ENCODE measurements around the gene GNB3. TPM values are rescaled to one million over a fixed set of nuclear protein-coding genes. Genes with fewer than 3 reads are reported as not detected.

Gene GNB3
- total and polyA plus RNA-seq, 2 donors, result 0.14 to 1.3 TPM

- peaks cover 19 to 39% of the 10 kb centered on the region in 2 donors for H3K4me1 ChIP-seq (ENCODE audit: control insufficient read depth in 2 of 2, insufficient read depth in 2 of 2, low read length in 2 of 2)
- peak within 1 kb of the TSS; percentile 96 to 98 for H3K27ac ChIP-seq (ENCODE audit: low read depth in 1 of 2, low read length in 1 of 2)
- under 1% methylated on average over 37 of the region's 37 CpGs for whole genome bisulfite sequencing
- peaks cover 0 to 1% of the 10 kb centered on the region in 2 donors for H3K9me3 ChIP-seq (ENCODE audit: control insufficient read depth in 2 of 2, insufficient read depth in 1 of 2, low read length in 1 of 2)
- H3K36me3 ChIP-seq (ENCODE audit: control insufficient read depth in 2 of 2, insufficient read depth in 2 of 2, low read length in 1 of 2), result peaks cover 37 to 57% of the 10 kb centered on the region in 2 donors
- peak; percentile 89 to 98 (median 95) for DNase-seq (ENCODE audit: low read depth in 6 of 9, low spot score in 9 of 9)
- H3K4me3 ChIP-seq (ENCODE audit: low read length in 2 of 2), result peak within 1 kb of the TSS; percentile 81 to 90
- H3K27me3 ChIP-seq (ENCODE audit: control insufficient read depth in 2 of 2, insufficient read depth in 1 of 2, low read length in 1 of 2), result no peaks in the 10 kb centered on the region
These were observed 10.6 kb downstream of the GNB3 start, which contains the start of gene CDCA3 for GRCh38 chr12:6851153-6851920. Gene CDCA3, minus strand, starts transcription at chr12:6851286. Its CDS starts 334 bp downstream, at chr12:6850952.

GRCh38 chr12:6851921-6852650, 11.4 kb downstream of the GNB3 start, which contains the start of gene USP5:
Gene USP5, plus strand, starts transcription at chr12:6852150. Its CDS starts 30 bp downstream, at chr12:6852180.
- Histone ChIP-seq H3K36me3 (ENCODE audit: control insufficient read depth in 2 of 2, insufficient read depth in 2 of 2, low read length in 1 of 2) (peaks cover 36 to 57% of the 10 kb centered on the region in 2 donors), H3K27me3 (ENCODE audit: control insufficient read depth in 2 of 2, insufficient read depth in 1 of 2, low read length in 1 of 2) (no peaks in the 10 kb centered on the region), H3K4me3 (ENCODE audit: low read length in 2 of 2) (peak within 1 kb of the TSS; percentile 81 to 90), H3K9me3 (ENCODE audit: control insufficient read depth in 2 of 2, insufficient read depth in 1 of 2, low read length in 1 of 2) (peaks cover 0 to 1% of the 10 kb centered on the region in 2 donors), H3K27ac (ENCODE audit: low read depth in 1 of 2, low read length in 1 of 2) (peak within 1 kb of the TSS; percentile 96 to 98), H3K4me1 (ENCODE audit: control insufficient read depth in 2 of 2, insufficient read depth in 2 of 2, low read length in 2 of 2) (peaks cover 19 to 39% of the 10 kb centered on the region in 2 donors)
- peak; percentile 96 to 100 (median 99) for DNase-seq (ENCODE audit: low read depth in 6 of 9, low spot score in 9 of 9)
- WGBS, result under 1% methylated on average over 65 of the region's 65 CpGs

- Histone ChIP-seq H3K27ac (ENCODE audit: low read depth in 1 of 2, low read length in 1 of 2) (peak overlapping the region; percentile 81 to 85), H3K4me1 (ENCODE audit: control insufficient read depth in 2 of 2, insufficient read depth in 2 of 2, low read length in 2 of 2) (peaks cover 19 to 39% of the 10 kb centered on the region in 2 donors), H3K4me3 (ENCODE audit: low read length in 2 of 2) (peak overlapping the region; percentile 81 to 90), H3K27me3 (ENCODE audit: control insufficient read depth in 2 of 2, insufficient read depth in 1 of 2, low read length in 1 of 2) (no peaks in the 10 kb centered on the region), H3K36me3 (ENCODE audit: control insufficient read depth in 2 of 2, insufficient read depth in 2 of 2, low read length in 1 of 2) (peaks cover 37 to 58% of the 10 kb centered on the region in 2 donors), H3K9me3 (ENCODE audit: control insufficient read depth in 2 of 2, insufficient read depth in 1 of 2, low read length in 1 of 2) (peaks cover 0 to 1% of the 10 kb centered on the region in 2 donors)
- peak in 5 of 9 donors; percentile 30 to 69 (median 45) for DNase-seq (ENCODE audit: low read depth in 6 of 9, low spot score in 9 of 9)
- 4% methylated on average over 18 of the region's 18 CpGs for WGBS
These were observed 12.1 kb downstream of the GNB3 start for GRCh38 chr12:6852651-6853354.

GRCh38 chr12:6853626-6854025, 12.9 kb downstream of the GNB3 start:
- H3K27me3 ChIP-seq (ENCODE audit: control insufficient read depth in 2 of 2, insufficient read depth in 1 of 2, low read length in 1 of 2), result no peaks in the 10 kb centered on the region
- H3K9me3 ChIP-seq (ENCODE audit: control insufficient read depth in 2 of 2, insufficient read depth in 1 of 2, low read length in 1 of 2), result peaks cover 0 to 1% of the 10 kb centered on the region in 2 donors
- peaks cover 19 to 39% of the 10 kb centered on the region in 2 donors for H3K4me1 ChIP-seq (ENCODE audit: control insufficient read depth in 2 of 2, insufficient read depth in 2 of 2, low read length in 2 of 2)
- WGBS, result 45% methylated on average over 1 of the region's 1 CpG
- H3K36me3 ChIP-seq (ENCODE audit: control insufficient read depth in 2 of 2, insufficient read depth in 2 of 2, low read length in 1 of 2), result peaks cover 45 to 59% of the 10 kb centered on the region in 2 donors
- peak overlapping the region in 1 of 2 donors; percentile 5 for H3K27ac ChIP-seq (ENCODE audit: low read depth in 1 of 2, low read length in 1 of 2)
- no peak overlapping the region for H3K4me3 ChIP-seq (ENCODE audit: low read length in 2 of 2)
- DNase-seq (ENCODE audit: low read depth in 6 of 9, low spot score in 9 of 9), result no peak

GRCh38 chr12:6854036-6854435, 13.3 kb downstream of the GNB3 start:
- no peaks in the 10 kb centered on the region for H3K27me3 ChIP-seq (ENCODE audit: control insufficient read depth in 2 of 2, insufficient read depth in 1 of 2, low read length in 1 of 2)
- H3K4me3 ChIP-seq (ENCODE audit: low read length in 2 of 2), result no peak overlapping the region
- no peak for DNase-seq (ENCODE audit: low read depth in 6 of 9, low spot score in 9 of 9)
- H3K9me3 ChIP-seq (ENCODE audit: control insufficient read depth in 2 of 2, insufficient read depth in 1 of 2, low read length in 1 of 2), result peaks cover 0 to 1% of the 10 kb centered on the region in 2 donors
- peaks cover 19 to 36% of the 10 kb centered on the region in 2 donors for H3K4me1 ChIP-seq (ENCODE audit: control insufficient read depth in 2 of 2, insufficient read depth in 2 of 2, low read length in 2 of 2)
- no peak overlapping the region for H3K27ac ChIP-seq (ENCODE audit: low read depth in 1 of 2, low read length in 1 of 2)
- peaks cover 45 to 59% of the 10 kb centered on the region in 2 donors for H3K36me3 ChIP-seq (ENCODE audit: control insufficient read depth in 2 of 2, insufficient read depth in 2 of 2, low read length in 1 of 2)
- WGBS, result 98% methylated on average over 6 of the region's 6 CpGs

GRCh38 chr12:6855322-6855721, 14.6 kb downstream of the GNB3 start:
- 95% methylated on average over 14 of the region's 14 CpGs for WGBS
- peaks cover 15 to 23% of the 10 kb centered on the region in 2 donors for H3K4me1 ChIP-seq (ENCODE audit: control insufficient read depth in 2 of 2, insufficient read depth in 2 of 2, low read length in 2 of 2)
- H3K9me3 ChIP-seq (ENCODE audit: control insufficient read depth in 2 of 2, insufficient read depth in 1 of 2, low read length in 1 of 2), result peaks cover 0 to 1% of the 10 kb centered on the region in 2 donors
- H3K36me3 ChIP-seq (ENCODE audit: control insufficient read depth in 2 of 2, insufficient read depth in 2 of 2, low read length in 1 of 2), result peaks cover 53 to 62% of the 10 kb centered on the region in 2 donors
- DNase-seq (ENCODE audit: low read depth in 6 of 9, low spot score in 9 of 9), result no peak
- no peak overlapping the region for H3K4me3 ChIP-seq (ENCODE audit: low read length in 2 of 2)
- H3K27ac ChIP-seq (ENCODE audit: low read depth in 1 of 2, low read length in 1 of 2), result no peak overlapping the region
- no peaks in the 10 kb centered on the region for H3K27me3 ChIP-seq (ENCODE audit: control insufficient read depth in 2 of 2, insufficient read depth in 1 of 2, low read length in 1 of 2)

- Histone ChIP-seq H3K9me3 (ENCODE audit: control insufficient read depth in 2 of 2, insufficient read depth in 1 of 2, low read length in 1 of 2) (no peaks in the 10 kb centered on the region), H3K27me3 (ENCODE audit: control insufficient read depth in 2 of 2, insufficient read depth in 1 of 2, low read length in 1 of 2) (no peaks in the 10 kb centered on the region), H3K36me3 (ENCODE audit: control insufficient read depth in 2 of 2, insufficient read depth in 2 of 2, low read length in 1 of 2) (peaks cover 83 to 95% of the 10 kb centered on the region in 2 donors), H3K4me1 (ENCODE audit: control insufficient read depth in 2 of 2, insufficient read depth in 2 of 2, low read length in 2 of 2) (peaks cover 0 to 3% of the 10 kb centered on the region in 2 donors), H3K27ac (ENCODE audit: low read depth in 1 of 2, low read length in 1 of 2) (no peak overlapping the region), H3K4me3 (ENCODE audit: low read length in 2 of 2) (no peak overlapping the region)
- no peak for DNase-seq (ENCODE audit: low read depth in 6 of 9, low spot score in 9 of 9)
- WGBS, result 98% methylated on average over 2 of the region's 2 CpGs
These were observed 18.1 kb downstream of the GNB3 start for GRCh38 chr12:6858799-6859198.

GRCh38 chr12:6860116-6860515, 19.4 kb downstream of the GNB3 start:
- WGBS, result 98% methylated on average over 9 of the region's 9 CpGs
- H3K27ac ChIP-seq (ENCODE audit: low read depth in 1 of 2, low read length in 1 of 2), result no peak overlapping the region
- no peaks in the 10 kb centered on the region for H3K27me3 ChIP-seq (ENCODE audit: control insufficient read depth in 2 of 2, insufficient read depth in 1 of 2, low read length in 1 of 2)
- H3K36me3 ChIP-seq (ENCODE audit: control insufficient read depth in 2 of 2, insufficient read depth in 2 of 2, low read length in 1 of 2), result peaks cover 86 to 96% of the 10 kb centered on the region in 2 donors
- no peaks in the 10 kb centered on the region for H3K4me1 ChIP-seq (ENCODE audit: control insufficient read depth in 2 of 2, insufficient read depth in 2 of 2, low read length in 2 of 2)
- no peak for DNase-seq (ENCODE audit: low read depth in 6 of 9, low spot score in 9 of 9)
- no peak overlapping the region for H3K4me3 ChIP-seq (ENCODE audit: low read length in 2 of 2)
- H3K9me3 ChIP-seq (ENCODE audit: control insufficient read depth in 2 of 2, insufficient read depth in 1 of 2, low read length in 1 of 2), result no peaks in the 10 kb centered on the region
